HepG2 (cell line): ENCODE results near the gene LSM12. TPM values are rescaled to one million over a fixed set of nuclear protein-coding genes. Genes with fewer than 3 reads are reported as not detected.

ENCODE experiments used
- ARNTL ChIP-seq: sonication (generic); formaldehyde crosslinking; IDR thresholded peaks from 2 replicates; pipeline ENCODE4 v1.4.0; 2020; ENCODE audit warnings: mild to moderate bottlenecking, missing genetic modification reagents
- CBX5 ChIP-seq: sonication (generic); formaldehyde crosslinking; IDR thresholded peaks from 2 replicates; pipeline ENCODE4 v1.4.0; 2020; ENCODE audit warnings: missing genetic modification reagents, borderline replicate concordance
- DMAP1 ChIP-seq: IDR thresholded peaks from 2 replicates; pipeline ENCODE4 v1.6.1; 2016
- MATR3 ChIP-seq: sonication (generic); formaldehyde crosslinking; IDR thresholded peaks from 2 replicates; pipeline ENCODE4 v1.4.0; 2020; ENCODE audit warnings: missing genetic modification reagents
- MEF2D ChIP-seq: sonication (generic); formaldehyde crosslinking; IDR thresholded peaks from 2 replicates; pipeline ENCODE4 v1.5.1; 2020; ENCODE audit warnings: mild to moderate bottlenecking, missing genetic modification reagents
- NFE2L1 ChIP-seq: sonication (generic); formaldehyde crosslinking; IDR thresholded peaks from 2 replicates; pipeline ENCODE4 v1.4.0; 2020; ENCODE audit warnings: missing genetic modification reagents, mild to moderate bottlenecking, borderline replicate concordance
- NRL ChIP-seq: sonication (generic); formaldehyde crosslinking; IDR thresholded peaks from 2 replicates; pipeline ENCODE4 v1.5.0; 2020; ENCODE audit warnings: missing genetic modification reagents, mild to moderate bottlenecking, moderate library complexity, borderline replicate concordance
- PCBP1 ChIP-seq: fragments of 200-400 bp; formaldehyde crosslinking; IDR thresholded peaks from 2 replicates; pipeline ENCODE4 v1.6.1; 2017; ENCODE audit warnings: mild to moderate bottlenecking, low read depth, low read length, borderline replicate concordance
- PHB2 ChIP-seq: fragments of 450-650 bp; IDR thresholded peaks from 2 replicates; pipeline ENCODE4 v1.6.1; 2018; ENCODE audit not compliant: partially characterized antibody
- POLR2A ChIP-seq, 2 experiments: IDR thresholded peaks; 2 replicates each; pipeline ENCODE4 v1.6.1; 2011; ENCODE audit warnings: low read depth in 2 of 2, low read length in 2 of 2, mild to moderate bottlenecking in 1 of 2, moderate library complexity in 1 of 2; ENCODE audit not compliant: insufficient read depth in 1 of 2
- REL ChIP-seq: sonication (generic); formaldehyde crosslinking; conservative IDR thresholded peaks from 2 replicates; pipeline ENCODE4 v1.8.0; 2022; ENCODE audit warnings: mild to moderate bottlenecking, missing genetic modification reagents, moderate library complexity
- SALL1 ChIP-seq: sonication (generic); formaldehyde crosslinking; IDR thresholded peaks from 2 replicates; pipeline ENCODE4 v1.8.0; 2022; ENCODE audit warnings: mild to moderate bottlenecking, missing genetic modification reagents
- SCMH1 ChIP-seq: sonication (generic); formaldehyde crosslinking; IDR thresholded peaks from 2 replicates; pipeline ENCODE4 v1.9.0; 2021; ENCODE audit warnings: missing genetic modification reagents, mild to moderate bottlenecking, borderline replicate concordance
- ZBTB20 ChIP-seq: sonication (generic); formaldehyde crosslinking; IDR thresholded peaks from 2 replicates; pipeline ENCODE4 v1.8.1; 2023; ENCODE audit warnings: missing genetic modification reagents, low read depth, mild to moderate bottlenecking, borderline replicate concordance
- ZFP36L2 ChIP-seq: sonication (generic); formaldehyde crosslinking; IDR thresholded peaks from 2 replicates; pipeline ENCODE4 v1.4.0; 2020; ENCODE audit warnings: missing genetic modification reagents
- ZNF263 ChIP-seq: sonication (generic); formaldehyde crosslinking; IDR thresholded peaks from 2 replicates; pipeline ENCODE4 v1.4.0; 2020; ENCODE audit warnings: missing genetic modification reagents
- ZNF343 ChIP-seq: sonication (generic); formaldehyde crosslinking; IDR thresholded peaks from 2 replicates; pipeline ENCODE4 v1.4.0; 2020; ENCODE audit warnings: mild to moderate bottlenecking, missing genetic modification reagents
- ZNF496 ChIP-seq: sonication (generic); formaldehyde crosslinking; IDR thresholded peaks from 2 replicates; pipeline ENCODE4 v1.8.1; 2023; ENCODE audit warnings: mild to moderate bottlenecking, moderate library complexity, missing genetic modification reagents; ENCODE audit not compliant: insufficient replicate concordance
- ZNF572 ChIP-seq: sonication (generic); formaldehyde crosslinking; IDR thresholded peaks from 2 replicates; pipeline ENCODE4 v1.5.1; 2020; ENCODE audit warnings: mild to moderate bottlenecking, missing genetic modification reagents
- ZNF674 ChIP-seq: sonication (generic); formaldehyde crosslinking; IDR thresholded peaks from 2 replicates; pipeline ENCODE4 v1.5.0; 2020; ENCODE audit warnings: low read depth, mild to moderate bottlenecking, missing genetic modification reagents
- ZNF776 ChIP-seq: sonication (generic); formaldehyde crosslinking; IDR thresholded peaks from 2 replicates; pipeline ENCODE4 v1.4.0; 2020; ENCODE audit warnings: mild to moderate bottlenecking, missing genetic modification reagents
- ZNF777 ChIP-seq: sonication (generic); formaldehyde crosslinking; IDR thresholded peaks from 2 replicates; pipeline ENCODE4 v1.4.0; 2020; ENCODE audit warnings: missing genetic modification reagents
- ZNF839 ChIP-seq: sonication (generic); formaldehyde crosslinking; IDR thresholded peaks from 2 replicates; pipeline ENCODE4 v1.4.0; 2020; ENCODE audit warnings: missing genetic modification reagents, mild to moderate bottlenecking, borderline replicate concordance
- polyA plus RNA-seq, 8 experiments: library from polyadenylated mRNA; depleted of rRNA in 3 of 8; stranded (reverse) in 7 of 8; unstranded in 1 of 8; fragments of >200 nt; fragmentation: Illumina TruSeq in 4 of 8; extraction: Trizol in 4 of 8; gene quantifications; 2 replicates each; pipeline versions ENCODE4 v1.2.1 to v1.2.3, GENCODE V29; 2011 to 2016; ENCODE audit warnings: low read depth in 4 of 8, missing spikeins in 1 of 8, mixed read lengths in 1 of 8; ENCODE audit not compliant: insufficient read depth in 1 of 8
- total RNA-seq, 5 experiments: library from RNA; depleted of rRNA; stranded (reverse); fragments of >200 nt; fragmentation: Illumina TruSeq; extraction: Trizol; gene quantifications; 2 replicates each; pipeline ENCODE4 v1.2.3, GENCODE V29; 2016; ENCODE audit warnings: low read depth in 1 of 5
- TF ChIP-seq, protein P1 (sequence below): sonication (generic); formaldehyde crosslinking; IDR thresholded peaks from 2 replicates; pipeline ENCODE4 v1.5.0; 2020; ENCODE audit warnings: missing genetic modification reagents, mild to moderate bottlenecking, borderline replicate concordance
- TF ChIP-seq, protein P2 (sequence below): sonication (generic); formaldehyde crosslinking; IDR thresholded peaks from 2 replicates; pipeline ENCODE4 v1.8.0; 2022; ENCODE audit warnings: low read depth, missing genetic modification reagents
- TF ChIP-seq, protein P3 (sequence below): sonication (generic); formaldehyde crosslinking; IDR thresholded peaks from 2 replicates; pipeline ENCODE4 v1.5.1; 2020; ENCODE audit warnings: mild to moderate bottlenecking, moderate library complexity, missing genetic modification reagents
- TF ChIP-seq, protein P4 (sequence below): IDR thresholded peaks from 2 replicates; pipeline ENCODE4 v1.6.1; 2012; ENCODE audit warnings: inconsistent platforms

LSM12 gene
- total and polyA plus RNA-seq, 2 of the 13 experiments (the other 11 are each of a cell fraction or from before 2014, with no cell fraction given): 52.8 to 55.7 TPM

DNA sequence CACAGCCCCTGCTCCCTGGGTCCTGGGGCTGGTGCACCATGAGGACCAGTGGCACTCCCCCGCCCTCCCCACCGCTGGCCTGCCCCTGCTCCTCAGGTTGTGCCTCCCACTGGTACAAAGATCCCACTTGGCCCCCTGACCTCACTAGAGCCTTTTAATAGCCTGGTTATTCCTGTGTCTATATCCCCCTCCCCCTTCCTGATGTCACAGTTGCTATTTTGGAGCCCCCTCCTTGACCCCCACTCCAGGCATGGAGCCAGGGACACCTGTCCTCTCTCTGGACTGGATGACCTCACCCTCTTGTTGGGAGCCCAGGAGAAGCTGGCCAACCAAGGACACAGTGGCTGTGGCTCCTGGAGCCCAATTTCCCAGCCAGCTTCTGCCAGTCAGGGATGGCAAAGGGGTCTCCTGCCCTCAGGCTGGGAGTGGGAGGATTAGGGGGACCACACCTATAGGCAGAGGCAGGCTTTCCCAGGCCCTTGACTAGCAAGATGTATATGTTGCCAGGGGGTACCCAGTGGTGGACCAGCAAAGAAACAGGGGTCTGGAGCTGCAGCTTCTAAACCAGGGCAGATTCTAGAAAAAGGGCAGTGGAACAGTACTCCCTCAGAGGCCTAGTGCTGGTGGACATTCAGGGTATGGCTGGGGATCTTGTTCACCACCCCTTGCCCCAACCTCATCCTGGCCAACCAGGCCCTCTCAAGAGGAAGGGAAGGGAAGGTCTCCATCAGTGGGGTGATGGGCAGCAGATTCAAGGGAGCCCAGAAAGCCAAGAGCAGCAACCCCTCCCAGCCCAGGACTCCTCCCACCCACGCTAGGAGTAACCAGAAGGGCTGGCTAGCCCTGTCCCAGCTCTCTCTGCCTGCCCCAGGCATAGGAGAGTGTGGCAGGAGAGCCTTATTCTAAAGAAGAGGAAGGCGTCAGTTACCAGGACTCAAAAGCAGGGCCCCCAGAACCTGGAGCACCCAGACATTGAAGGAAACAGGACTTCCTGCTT lies 46.1 kb upstream of the LSM12 start (continued):
- no peak for TF ChIP-seq ZNF839 (CRISPR knock-in tag)
- TF ChIP-seq ZBTB20: peak; percentile 29; the same call in 1 of the 2 replicates
- TF ChIP-seq ZNF572 (CRISPR knock-in tag): 0 out of 2 replicates have a peak, but pooled peaks have one; percentile 62
- TF ChIP-seq ZNF263 (CRISPR knock-in tag): 0 out of 2 replicates have a peak, but pooled peaks have one; percentile 46
- no peak for TF ChIP-seq NRL (CRISPR knock-in tag)
- TF ChIP-seq, protein P1, sequence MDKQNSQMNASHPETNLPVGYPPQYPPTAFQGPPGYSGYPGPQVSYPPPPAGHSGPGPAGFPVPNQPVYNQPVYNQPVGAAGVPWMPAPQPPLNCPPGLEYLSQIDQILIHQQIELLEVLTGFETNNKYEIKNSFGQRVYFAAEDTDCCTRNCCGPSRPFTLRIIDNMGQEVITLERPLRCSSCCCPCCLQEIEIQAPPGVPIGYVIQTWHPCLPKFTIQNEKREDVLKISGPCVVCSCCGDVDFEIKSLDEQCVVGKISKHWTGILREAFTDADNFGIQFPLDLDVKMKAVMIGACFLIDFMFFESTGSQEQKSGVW (CRISPR knock-in tag): no peak
- no peak for TF ChIP-seq MATR3
- TF ChIP-seq CBX5 (CRISPR knock-in tag): no peak
- TF ChIP-seq MEF2D: peak; percentile 94
- TF ChIP-seq ZNF343 (CRISPR knock-in tag): no peak
- TF ChIP-seq, protein P2, sequence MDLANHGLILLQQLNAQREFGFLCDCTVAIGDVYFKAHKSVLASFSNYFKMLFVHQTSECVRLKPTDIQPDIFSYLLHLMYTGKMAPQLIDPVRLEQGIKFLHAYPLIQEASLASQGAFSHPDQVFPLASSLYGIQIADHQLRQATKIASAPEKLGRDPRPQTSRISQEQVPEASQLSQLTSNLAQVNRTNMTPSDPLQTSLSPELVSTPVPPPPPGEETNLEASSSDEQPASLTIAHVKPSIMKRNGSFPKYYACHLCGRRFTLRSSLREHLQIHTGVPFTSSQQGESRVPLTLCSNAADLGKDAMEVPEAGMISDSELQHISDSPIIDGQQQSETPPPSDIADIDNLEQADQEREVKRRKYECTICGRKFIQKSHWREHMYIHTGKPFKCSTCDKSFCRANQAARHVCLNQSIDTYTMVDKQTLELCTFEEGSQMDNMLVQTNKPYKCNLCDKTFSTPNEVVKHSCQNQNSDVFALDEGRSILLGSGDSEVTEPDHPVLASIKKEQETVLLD (CRISPR knock-in tag): no peak
- TF ChIP-seq, protein P3, sequence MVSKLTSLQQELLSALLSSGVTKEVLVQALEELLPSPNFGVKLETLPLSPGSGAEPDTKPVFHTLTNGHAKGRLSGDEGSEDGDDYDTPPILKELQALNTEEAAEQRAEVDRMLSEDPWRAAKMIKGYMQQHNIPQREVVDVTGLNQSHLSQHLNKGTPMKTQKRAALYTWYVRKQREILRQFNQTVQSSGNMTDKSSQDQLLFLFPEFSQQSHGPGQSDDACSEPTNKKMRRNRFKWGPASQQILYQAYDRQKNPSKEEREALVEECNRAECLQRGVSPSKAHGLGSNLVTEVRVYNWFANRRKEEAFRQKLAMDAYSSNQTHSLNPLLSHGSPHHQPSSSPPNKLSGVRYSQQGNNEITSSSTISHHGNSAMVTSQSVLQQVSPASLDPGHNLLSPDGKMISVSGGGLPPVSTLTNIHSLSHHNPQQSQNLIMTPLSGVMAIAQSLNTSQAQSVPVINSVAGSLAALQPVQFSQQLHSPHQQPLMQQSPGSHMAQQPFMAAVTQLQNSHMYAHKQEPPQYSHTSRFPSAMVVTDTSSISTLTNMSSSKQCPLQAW (CRISPR knock-in tag): peak; percentile 77
- no peak for TF ChIP-seq ARNTL
- no peak for TF ChIP-seq SALL1 (CRISPR knock-in tag)
- no peak for TF ChIP-seq REL (CRISPR knock-in tag)
- no peak for TF ChIP-seq PHB2
- TF ChIP-seq ZNF776 (CRISPR knock-in tag): 0 out of 2 replicates have a peak, but pooled peaks have one; percentile 10
- TF ChIP-seq, protein P4, sequence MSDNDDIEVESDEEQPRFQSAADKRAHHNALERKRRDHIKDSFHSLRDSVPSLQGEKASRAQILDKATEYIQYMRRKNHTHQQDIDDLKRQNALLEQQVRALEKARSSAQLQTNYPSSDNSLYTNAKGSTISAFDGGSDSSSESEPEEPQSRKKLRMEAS: peak; percentile 16; the same call in 1 of the 2 replicates
- TF ChIP-seq ZNF777 (CRISPR knock-in tag): no peak
- no peak for TF ChIP-seq ZNF496 (CRISPR knock-in tag)
- TF ChIP-seq PCBP1: no peak
- no peak for TF ChIP-seq NFE2L1 (CRISPR knock-in tag)
- TF ChIP-seq SCMH1 (CRISPR knock-in tag): no peak
- no peak for TF ChIP-seq DMAP1 (CRISPR knock-in tag)
- TF ChIP-seq ZNF674 (CRISPR knock-in tag): no peak
- no peak for TF ChIP-seq POLR2A (IDR thresholded peaks at IDR 0.05; ENCODE audit: insufficient read depth in 1 of 2, low read depth in 2 of 2, low read length in 2 of 2)
- no peak for TF ChIP-seq ZFP36L2 (CRISPR knock-in tag)
